ENCODE measurements around the gene CCDC144A.

- TF ChIP-seq CTCF (IDR thresholded peaks at IDR 0.05) (no peak), POLR2A (IDR thresholded peaks at IDR 0.05) (peak; percentile 78 to 89), EP300 (IDR thresholded peaks at IDR 0.05) (peak in 3 of 4 donors; percentile 45 to 88 (median 66))
Observed at GRCh38 chr17:16653367-16654041, 36.5 kb upstream of the CCDC144A start, which contains the start of gene ZNF624.

Measured in sigmoid colon (tissue), 4 donors.